Keratinocyte (primary cell): ENCODE data around the gene DSCAM. TPM values are rescaled to one million over a fixed set of nuclear protein-coding genes. Genes with fewer than 3 reads are reported as not detected.

ENCODE experiments used
- DNase-seq: peaks from one replicate; pipeline ENCODE4 v3.0.0-alpha.2; 2011; ENCODE audit warnings: low read depth, missing footprints, low spot score
- FAIRE-seq: peaks from 2 replicates; lab custom pipeline; 2011; peaks lifted over from hg19 to GRCh38; lab: Jason Lieb, UNC
- H2AFZ ChIP-seq: 2 replicates; pipeline ENCODE4 v1.6.0; 2012; ENCODE audit warnings: low read length, control low read depth, inconsistent platforms; ENCODE audit not compliant: control insufficient read depth
- H3K27ac ChIP-seq: 2 replicates; pipeline ENCODE4 v1.5.1; 2011; ENCODE audit warnings: low read length; ENCODE audit not compliant: control insufficient read depth, insufficient read depth
- H3K27me3 ChIP-seq: 3 replicates; pipeline ENCODE4 v1.6.0; 2011; ENCODE audit warnings: low read length; ENCODE audit not compliant: control insufficient read depth, insufficient read depth; ENCODE audit errors: extremely low read depth
- H3K36me3 ChIP-seq, 2 experiments: 2 replicates in 1 of 2; 3 replicates in 1 of 2; pipeline ENCODE4 v1.5.1; 2011; ENCODE audit warnings: low read length in 2 of 2, mild to moderate bottlenecking in 1 of 2; ENCODE audit not compliant: control insufficient read depth in 2 of 2, insufficient read depth in 2 of 2; ENCODE audit errors: extremely low read depth in 1 of 2
- H3K4me1 ChIP-seq: 3 replicates; pipeline ENCODE4 v1.5.1; 2011; ENCODE audit warnings: low read length; ENCODE audit not compliant: control insufficient read depth, insufficient read depth; ENCODE audit errors: extremely low read depth
- H3K4me2 ChIP-seq: 3 replicates; pipeline ENCODE4 v1.6.0; 2011; ENCODE audit warnings: low read depth, low read length; ENCODE audit not compliant: control insufficient read depth, insufficient read depth; ENCODE audit errors: extremely low read depth
- H3K4me3 ChIP-seq, 3 experiments: fragments of 200-600 bp in 1 of 3; sonication (generic) in 1 of 3; 2 replicates in 2 of 3; 3 replicates in 1 of 3; pipeline ENCODE4 v1.5.1; 2011 to 2016; ENCODE audit warnings: low read length in 3 of 3, mild to moderate bottlenecking in 3 of 3, control low read depth in 2 of 3, inconsistent platforms in 1 of 3, low read depth in 1 of 3, mixed read lengths in 1 of 3, mixed run types in 1 of 3, moderate library complexity in 1 of 3; ENCODE audit not compliant: control insufficient read depth in 2 of 3, insufficient read depth in 2 of 3; ENCODE audit errors: extremely low read depth in 1 of 3
- H3K79me2 ChIP-seq: 2 replicates; pipeline ENCODE4 v1.6.0; 2012; ENCODE audit warnings: low read length; ENCODE audit not compliant: control insufficient read depth, insufficient read depth
- H3K9ac ChIP-seq: 3 replicates; pipeline ENCODE4 v1.6.0; 2011; ENCODE audit warnings: low read length; ENCODE audit not compliant: control insufficient read depth, insufficient read depth; ENCODE audit errors: extremely low read depth
- H3K9me1 ChIP-seq: 3 replicates; pipeline ENCODE4 v1.6.0; 2011; ENCODE audit warnings: low read length; ENCODE audit not compliant: control insufficient read depth, insufficient read depth; ENCODE audit errors: extremely low read depth
- H3K9me3 ChIP-seq: 2 replicates; pipeline ENCODE4 v1.5.1; 2012; ENCODE audit warnings: low read depth, low read length; ENCODE audit not compliant: control insufficient read depth
- H4K20me1 ChIP-seq: 3 replicates; pipeline ENCODE4 v1.6.0; 2011; ENCODE audit warnings: low read length; ENCODE audit not compliant: control insufficient read depth, insufficient read depth; ENCODE audit errors: extremely low read depth
- EZH2 ChIP-seq: IDR thresholded peaks from one replicate; pipeline ENCODE4 v1.6.1; 2012; ENCODE audit warnings: inconsistent platforms, mild to moderate bottlenecking, low read length, moderate library complexity
- dilution Hi-C: fragments of 300-500 bp; cut with MboI; formaldehyde crosslinking; loops from one replicate; pipeline ENCODE4 v1.7.0; 2020; ENCODE audit warnings: low sequenced_read_pairs; ENCODE audit not compliant: extremely low pct_ligation_motif_present
- polyA plus RNA-seq, 5 experiments: library from polyadenylated mRNA; depleted of rRNA in 3 of 5; stranded (reverse) in 3 of 5; stranded (forward) in 1 of 5; unstranded in 1 of 5; fragments of >200 nt; gene quantifications; 1 replicate in 1 of 5; 2 replicates in 3 of 5; 3 replicates in 1 of 5; pipeline versions ENCODE4 v1.2.1 to v1.2.3, GENCODE V29; 2011 to 2012; ENCODE audit warnings: missing spikeins in 2 of 5, low read depth in 1 of 5, low replicate concordance in 1 of 5
- TF ChIP-seq, protein P1 (sequence below), 3 experiments: IDR thresholded peaks in 1 of 3; conservative IDR thresholded peaks in 1 of 3; optimal IDR thresholded peaks in 1 of 3; 2 replicates in 2 of 3; 3 replicates in 1 of 3; pipeline versions ENCODE3 to v1.5.1; 2011; ENCODE audit warnings: low read length in 3 of 3, mild to moderate bottlenecking in 3 of 3, moderate library complexity in 2 of 3, control low read depth in 1 of 3, inconsistent platforms in 1 of 3; ENCODE audit not compliant: insufficient read depth in 2 of 3; ENCODE audit errors: extremely low read depth in 1 of 3

Gene DSCAM
- polyA plus RNA-seq, 1 donor (not counting 4 experiments of a cell fraction or from before 2014, with no cell fraction given) = 2.1 TPM

DNA sequence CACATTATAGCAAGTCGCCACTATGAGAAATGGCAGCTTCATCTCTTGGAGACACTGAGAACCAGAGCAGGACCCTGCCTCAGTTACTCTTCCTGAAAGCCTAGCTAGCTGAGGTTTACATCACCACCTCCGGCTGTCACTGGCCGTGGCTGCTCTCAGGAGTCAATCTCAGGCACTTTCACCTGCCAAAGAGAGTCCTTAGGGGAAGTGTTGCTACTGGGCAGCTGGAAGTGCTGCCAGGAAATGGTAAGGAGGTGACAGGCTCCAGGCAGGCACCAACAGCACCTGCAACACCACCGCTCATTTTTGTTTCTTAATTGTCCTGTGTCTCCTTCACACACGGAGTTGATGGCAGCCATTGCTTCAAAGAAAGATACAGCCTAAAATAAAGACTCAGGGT lies 92.5 kb downstream of the DSCAM start:
- no peaks in the 10 kb centered on the region for H3K36me3 ChIP-seq
- FAIRE-seq = no peak
- no peaks in the 10 kb centered on the region for H3K9me1 ChIP-seq
- H3K27me3 ChIP-seq = no peaks in the 10 kb centered on the region
- no peak overlapping the region for H3K4me3 ChIP-seq
- no peak overlapping the region for H3K9ac ChIP-seq
- H2AFZ ChIP-seq = no peak overlapping the region
- H3K4me2 ChIP-seq = no peak overlapping the region
- peaks cover 2% of the 10 kb centered on the region for H4K20me1 ChIP-seq
- H3K4me1 ChIP-seq = no peaks in the 10 kb centered on the region
- H3K9me3 ChIP-seq = no peaks in the 10 kb centered on the region
- TF ChIP-seq, protein P1, sequence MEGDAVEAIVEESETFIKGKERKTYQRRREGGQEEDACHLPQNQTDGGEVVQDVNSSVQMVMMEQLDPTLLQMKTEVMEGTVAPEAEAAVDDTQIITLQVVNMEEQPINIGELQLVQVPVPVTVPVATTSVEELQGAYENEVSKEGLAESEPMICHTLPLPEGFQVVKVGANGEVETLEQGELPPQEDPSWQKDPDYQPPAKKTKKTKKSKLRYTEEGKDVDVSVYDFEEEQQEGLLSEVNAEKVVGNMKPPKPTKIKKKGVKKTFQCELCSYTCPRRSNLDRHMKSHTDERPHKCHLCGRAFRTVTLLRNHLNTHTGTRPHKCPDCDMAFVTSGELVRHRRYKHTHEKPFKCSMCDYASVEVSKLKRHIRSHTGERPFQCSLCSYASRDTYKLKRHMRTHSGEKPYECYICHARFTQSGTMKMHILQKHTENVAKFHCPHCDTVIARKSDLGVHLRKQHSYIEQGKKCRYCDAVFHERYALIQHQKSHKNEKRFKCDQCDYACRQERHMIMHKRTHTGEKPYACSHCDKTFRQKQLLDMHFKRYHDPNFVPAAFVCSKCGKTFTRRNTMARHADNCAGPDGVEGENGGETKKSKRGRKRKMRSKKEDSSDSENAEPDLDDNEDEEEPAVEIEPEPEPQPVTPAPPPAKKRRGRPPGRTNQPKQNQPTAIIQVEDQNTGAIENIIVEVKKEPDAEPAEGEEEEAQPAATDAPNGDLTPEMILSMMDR (optimal IDR thresholded peaks at IDR 0.05 in 1 of 3, IDR thresholded peaks at IDR 0.05 in 1 of 3, conservative IDR thresholded peaks at IDR 0.05 in 1 of 3; ENCODE audit: extremely low read depth in 1 of 3, insufficient read depth in 2 of 3, low read length in 3 of 3) = no peak
- TF ChIP-seq EZH2 = no peak
- no peak for DNase-seq
- H3K79me2 ChIP-seq = no peaks in the 10 kb centered on the region
- no peak overlapping the region for H3K27ac ChIP-seq
- dilution Hi-C loops = no loop called here

DNA sequence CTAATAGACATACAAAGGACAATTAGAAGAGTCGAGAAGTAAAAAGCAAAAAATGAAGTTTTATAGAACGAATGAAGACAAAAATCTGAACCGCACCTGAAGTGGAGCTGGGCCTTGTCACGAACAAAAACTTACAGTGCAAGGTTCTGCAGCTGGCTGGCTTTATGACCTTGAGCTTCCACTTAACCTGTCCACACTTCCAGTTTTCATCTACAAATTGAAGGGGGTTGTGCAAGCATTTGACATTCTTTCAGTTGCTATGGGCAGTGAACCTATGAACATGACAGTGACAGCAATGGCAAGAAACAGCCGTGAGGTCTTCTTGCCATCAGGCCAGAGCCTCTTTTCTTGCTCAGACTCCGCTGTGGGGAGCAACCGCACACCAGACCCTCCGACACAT lies 93.2 kb downstream of the DSCAM start:
- no peak overlapping the region for H3K4me2 ChIP-seq
- H3K36me3 ChIP-seq = no peaks in the 10 kb centered on the region
- no peaks in the 10 kb centered on the region for H3K27me3 ChIP-seq
- H3K4me1 ChIP-seq = no peaks in the 10 kb centered on the region
- no peak overlapping the region for H2AFZ ChIP-seq
- TF ChIP-seq, protein P1 (optimal IDR thresholded peaks at IDR 0.05 in 1 of 3, IDR thresholded peaks at IDR 0.05 in 1 of 3, conservative IDR thresholded peaks at IDR 0.05 in 1 of 3; ENCODE audit: extremely low read depth in 1 of 3, insufficient read depth in 2 of 3, low read length in 3 of 3) = no peak
- no peak for TF ChIP-seq EZH2
- H3K27ac ChIP-seq = no peak overlapping the region
- H3K79me2 ChIP-seq = no peaks in the 10 kb centered on the region
- H3K9me3 ChIP-seq = no peaks in the 10 kb centered on the region
- FAIRE-seq = no peak
- DNase-seq = no peak
- no peak overlapping the region for H3K4me3 ChIP-seq
- dilution Hi-C loops = no loop called here
- no peaks in the 10 kb centered on the region for H3K9me1 ChIP-seq
- H4K20me1 ChIP-seq = peaks cover 2% of the 10 kb centered on the region
- no peak overlapping the region for H3K9ac ChIP-seq
